IMR-90 (cell line): Measurements from ENCODE around the gene ASB12. TPM values are rescaled to one million over a fixed set of nuclear protein-coding genes. Genes with fewer than 3 reads are reported as not detected.

Source experiments
- ATAC-seq: fragments of 200-7000 bp; cut with Tn5 transposase; 2 replicates; pipeline ENCODE4 v1.9.1; 2020; ENCODE audit warnings: low read depth, mild to moderate bottlenecking, moderate library complexity
- BruUV-seq: library from RNA; stranded (reverse); fragments of 400-500 nt; replicated peaks from 2 replicates; lab custom pipeline; 2021; lab: Mats Ljungman, UMichigan
- CTCF ChIA-PET: fragments of 300-600 bp; formaldehyde crosslinking; extraction: SDS; loops from one replicate; lab custom pipeline; 2021; ENCODE audit warnings: antibody characterized with exemption; lab: Yijun Ruan, JAX
- POLR2A ChIA-PET: fragments of 300-600 bp; sonication (Branson Sonifier 250); formaldehyde crosslinking; loops from one replicate; lab custom pipeline; 2022; ENCODE audit warnings: antibody characterized with exemption; ENCODE audit not compliant: unreplicated experiment; lab: Charles Lee
- DNase-seq: peaks from one replicate; pipeline ENCODE4 v3.0.0; 2013
- H2AFZ ChIP-seq: replicated peaks from 2 replicates; pipeline ENCODE3; 2013; ENCODE audit warnings: low read length, mild to moderate bottlenecking; ENCODE audit not compliant: poor library complexity
- H2AK5ac ChIP-seq: 2 replicates; pipeline ENCODE4 v1.6.1; 2013; ENCODE audit warnings: low read depth, low read length, inconsistent platforms
- H2AK9ac ChIP-seq: replicated peaks from 2 replicates; pipeline ENCODE3; 2013; ENCODE audit warnings: mild to moderate bottlenecking, low read depth, low read length, moderate library complexity; ENCODE audit not compliant: poor library complexity
- H2BK120ac ChIP-seq: 2 replicates; pipeline ENCODE4 v1.6.1; 2013; ENCODE audit warnings: low read depth, low read length, inconsistent platforms
- H2BK15ac ChIP-seq: 3 replicates; pipeline ENCODE4 v1.6.1; 2013; ENCODE audit warnings: low read depth, low read length, inconsistent platforms
- H2BK20ac ChIP-seq: 2 replicates; pipeline ENCODE4 v1.6.1; 2013; ENCODE audit warnings: low read depth, mild to moderate bottlenecking, inconsistent platforms, low read length, moderate library complexity
- H2BK5ac ChIP-seq: 2 replicates; pipeline ENCODE4 v1.6.1; 2013; ENCODE audit warnings: mild to moderate bottlenecking, low read depth, low read length, inconsistent platforms; ENCODE audit not compliant: poor library complexity, severe bottlenecking
- H3K14ac ChIP-seq: replicated peaks from 2 replicates; pipeline ENCODE4 v1.6.1; 2013; ENCODE audit warnings: low read depth, low read length, inconsistent platforms
- H3K18ac ChIP-seq: 2 replicates; pipeline ENCODE4 v1.6.1; 2013; ENCODE audit warnings: low read depth, low read length, control low read depth
- H3K23ac ChIP-seq: 2 replicates; pipeline ENCODE4 v1.6.1; 2013; ENCODE audit warnings: low read depth, low read length, inconsistent platforms
- H3K27ac ChIP-seq: 2 replicates; pipeline ENCODE4 v1.5.1; 2013; ENCODE audit warnings: mild to moderate bottlenecking, control low read depth, low read length; ENCODE audit not compliant: insufficient read depth
- H3K27me3 ChIP-seq: 2 replicates; pipeline ENCODE4 v1.6.1; 2013; ENCODE audit warnings: low read length; ENCODE audit not compliant: control insufficient read depth, insufficient read depth
- H3K36me3 ChIP-seq: 2 replicates; pipeline ENCODE4 v1.6.1; 2013; ENCODE audit warnings: low read length, mixed read lengths; ENCODE audit not compliant: control insufficient read depth, insufficient read depth
- H3K4ac ChIP-seq: 2 replicates; pipeline ENCODE4 v1.6.1; 2013; ENCODE audit warnings: low read depth, low read length, inconsistent platforms
- H3K4me1 ChIP-seq: 2 replicates; pipeline ENCODE4 v1.6.1; 2013; ENCODE audit warnings: low read length, mixed read lengths; ENCODE audit not compliant: control insufficient read depth, insufficient read depth
- H3K4me2 ChIP-seq: 2 replicates; pipeline ENCODE4 v1.6.1; 2013; ENCODE audit warnings: low read depth, mild to moderate bottlenecking, control low read depth, low read length, moderate library complexity
- H3K4me3 ChIP-seq: 2 replicates; pipeline ENCODE4 v1.5.1; 2013; ENCODE audit warnings: low read depth, mild to moderate bottlenecking, control low read depth, low read length, moderate library complexity; ENCODE audit not compliant: insufficient read depth
- H3K56ac ChIP-seq: 2 replicates; pipeline ENCODE4 v1.6.1; 2013; ENCODE audit warnings: low read length, inconsistent platforms; ENCODE audit not compliant: insufficient read depth; ENCODE audit errors: extremely low read depth
- H3K79me1 ChIP-seq, 2 experiments: 2 replicates each; pipeline ENCODE4 v1.6.1; 2013; ENCODE audit warnings: low read length in 2 of 2, inconsistent platforms in 1 of 2, low read depth in 1 of 2
- H3K9ac ChIP-seq: 2 replicates; pipeline ENCODE4 v1.6.1; 2013; ENCODE audit warnings: low read depth, low read length, control low read depth
- H3K9me1 ChIP-seq: 2 replicates; pipeline ENCODE4 v1.6.1; 2013; ENCODE audit warnings: low read length, inconsistent platforms; ENCODE audit not compliant: insufficient read depth
- H3K9me3 ChIP-seq: 2 replicates; pipeline ENCODE4 v1.6.1; 2013; ENCODE audit warnings: low read length; ENCODE audit not compliant: control insufficient read depth, insufficient read depth
- H4K20me1 ChIP-seq: 2 replicates; pipeline ENCODE4 v1.6.1; 2013; ENCODE audit warnings: low read length, inconsistent platforms; ENCODE audit not compliant: insufficient read depth
- H4K5ac ChIP-seq: 2 replicates; pipeline ENCODE4 v1.6.1; 2013; ENCODE audit warnings: mild to moderate bottlenecking, low read depth, low read length, control low read depth
- H4K8ac ChIP-seq, 2 experiments: 2 replicates each; pipeline ENCODE4 v1.6.1; 2013; ENCODE audit warnings: low read depth in 2 of 2, low read length in 2 of 2, control low read depth in 1 of 2, inconsistent platforms in 1 of 2
- H4K91ac ChIP-seq: 2 replicates; pipeline ENCODE4 v1.6.1; 2013; ENCODE audit warnings: low read depth, low read length, inconsistent platforms; ENCODE audit not compliant: insufficient read depth
- CEBPB ChIP-seq: IDR thresholded peaks from 2 replicates; pipeline ENCODE4 v1.6.1; 2012; ENCODE audit warnings: low read depth, low read length, improper control_type of control experiment
- CHD1 ChIP-seq: IDR thresholded peaks from 2 replicates; pipeline ENCODE4 v1.6.1; 2012; ENCODE audit warnings: low read depth, low read length, improper control_type of control experiment
- CTCF ChIP-seq: conservative IDR thresholded peaks from 2 replicates; pipeline ENCODE4 v1.5.1; 2012; ENCODE audit warnings: mild to moderate bottlenecking, low read depth, low read length, improper control_type of control experiment
- MAFK ChIP-seq: IDR thresholded peaks from 2 replicates; pipeline ENCODE4 v1.6.1; 2012; ENCODE audit warnings: low read depth, low read length, improper control_type of control experiment
- MXI1 ChIP-seq: IDR thresholded peaks from 2 replicates; pipeline ENCODE4 v1.6.1; 2012; ENCODE audit warnings: low read depth, mild to moderate bottlenecking, low read length, moderate library complexity, borderline replicate concordance
- NFE2L2 ChIP-seq: fragments of 150-350 bp; IDR thresholded peaks from 2 replicates; pipeline ENCODE4 v1.6.1; 2016; ENCODE audit warnings: low read depth, mild to moderate bottlenecking, low read length
- POLR2A ChIP-seq: IDR thresholded peaks from 2 replicates; pipeline ENCODE4 v1.6.1; 2012; ENCODE audit warnings: mild to moderate bottlenecking, low read depth, low read length
- RAD21 ChIP-seq: IDR thresholded peaks from 2 replicates; pipeline ENCODE4 v1.6.1; 2012; ENCODE audit warnings: low read length, improper control_type of control experiment
- RCOR1 ChIP-seq: IDR thresholded peaks from 2 replicates; pipeline ENCODE4 v1.6.1; 2012; ENCODE audit warnings: mild to moderate bottlenecking, low read length, improper control_type of control experiment; ENCODE audit not compliant: insufficient replicate concordance
- dilution Hi-C: fragments of 300-500 bp; cut with HindIII; formaldehyde crosslinking; loops from one replicate; pipeline ENCODE4 v1.14.3; 2018; ENCODE audit warnings: low sequenced_read_pairs; ENCODE audit not compliant: unreplicated experiment
- in situ Hi-C: fragments of 300-500 bp; cut with MboI; formaldehyde crosslinking; loops from 3 replicates; pipeline ENCODE4 v1.14.3; 2019; ENCODE audit warnings: low sequenced_read_pairs, inconsistent platforms, mixed read lengths
- intact Hi-C: fragments of 100-400 bp; cut with micrococcal nuclease; formaldehyde crosslinking; loops from 2 replicates; pipeline ENCODE4 v1.10.0; 2022
- polyA plus RNA-seq, 3 experiments: library from polyadenylated mRNA; depleted of rRNA; stranded (reverse); fragments of >200 nt; gene quantifications; 2 replicates each; pipeline ENCODE4 v1.2.3, GENCODE V29; 2012; ENCODE audit warnings: low replicate concordance in 1 of 3
- total RNA-seq: library from RNA; depleted of rRNA; stranded (reverse); fragments of >200 nt; gene quantifications from 2 replicates; pipeline ENCODE4 v1.2.3, GENCODE V29; 2012
- TF ChIP-seq, protein P1 (sequence below): fragments of 150-350 bp; IDR thresholded peaks from 2 replicates; pipeline ENCODE4 v1.6.1; 2016; ENCODE audit warnings: low read depth, mild to moderate bottlenecking, low read length, moderate library complexity, borderline replicate concordance

The ASB12 gene
- total and polyA plus RNA-seq, 2 of the 4 experiments (the other 2 are of a cell fraction) = not detected

- intact Hi-C loops (no loop called here), dilution Hi-C loops (no loop called here), in situ Hi-C loops (no loop called here)
- no peak overlapping the region for H3K9ac ChIP-seq
- no peak overlapping the region for H3K23ac ChIP-seq
- H4K20me1 ChIP-seq = no peaks in the 10 kb centered on the region
- no peaks in the 10 kb centered on the region for H3K79me1 ChIP-seq
- no peak overlapping the region for H3K4me3 ChIP-seq
- no peak for ATAC-seq
- peaks cover 12% of the 10 kb centered on the region for H3K36me3 ChIP-seq
- no peak overlapping the region for H3K14ac ChIP-seq
- ChIA-PET POLR2A (interaction anchor here (0.5 kb wide), 1 partner anchor 928 kb away, joined by 3 read pairs; no protein-coding TSS in a partner anchor), CTCF (no interaction called here)
- no peak overlapping the region for H4K91ac ChIP-seq
- no peak overlapping the region for H2AFZ ChIP-seq
- no peaks in the 10 kb centered on the region for H3K4me1 ChIP-seq
- H4K5ac ChIP-seq = no peak overlapping the region
- BruUV-seq = no TSS peak
- no peak overlapping the region for H3K27ac ChIP-seq
- H3K56ac ChIP-seq = no peak overlapping the region
- H3K4ac ChIP-seq = no peak overlapping the region
- no peak overlapping the region for H2AK5ac ChIP-seq
- no peaks in the 10 kb centered on the region for H3K9me1 ChIP-seq
- no peaks in the 10 kb centered on the region for H3K27me3 ChIP-seq
- H2BK120ac ChIP-seq = no peak overlapping the region
- H3K9me3 ChIP-seq = peaks cover 1% of the 10 kb centered on the region; the same call in 1 of the 2 replicates
- no peak overlapping the region for H2AK9ac ChIP-seq
- H2BK20ac ChIP-seq = no peak overlapping the region
- no peak overlapping the region for H4K8ac ChIP-seq
- no peak overlapping the region for H2BK5ac ChIP-seq
- no peak overlapping the region for H2BK15ac ChIP-seq
- H3K4me2 ChIP-seq = no peak overlapping the region
- TF ChIP-seq RAD21 (no peak), NFE2L2 (no peak), CTCF (no peak), MAFK (no peak), POLR2A (no peak), RCOR1 (no peak), CEBPB (no peak), MXI1 (no peak), CHD1 (no peak)
- TF ChIP-seq, protein P1, sequence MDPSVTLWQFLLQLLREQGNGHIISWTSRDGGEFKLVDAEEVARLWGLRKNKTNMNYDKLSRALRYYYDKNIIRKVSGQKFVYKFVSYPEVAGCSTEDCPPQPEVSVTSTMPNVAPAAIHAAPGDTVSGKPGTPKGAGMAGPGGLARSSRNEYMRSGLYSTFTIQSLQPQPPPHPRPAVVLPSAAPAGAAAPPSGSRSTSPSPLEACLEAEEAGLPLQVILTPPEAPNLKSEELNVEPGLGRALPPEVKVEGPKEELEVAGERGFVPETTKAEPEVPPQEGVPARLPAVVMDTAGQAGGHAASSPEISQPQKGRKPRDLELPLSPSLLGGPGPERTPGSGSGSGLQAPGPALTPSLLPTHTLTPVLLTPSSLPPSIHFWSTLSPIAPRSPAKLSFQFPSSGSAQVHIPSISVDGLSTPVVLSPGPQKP = no peak
- no peak overlapping the region for H3K18ac ChIP-seq
- no peak for DNase-seq
Measured at GRCh38 chrX:64187762-64188150, 42.7 kb downstream of the ASB12 start.
